Vagina (tissue), 2 donors: ENCODE measurements around the gene TMEM86A. TPM values are rescaled to one million over a fixed set of nuclear protein-coding genes. Genes with fewer than 3 reads are reported as not detected.

ENCODE experiments used
- DNase-seq, 2 donors: peaks; one replicate each; pipeline ENCODE4 v3.0.0-alpha.2; 2017; ENCODE audit errors: extremely low spot score in 2 of 2
- H3K27ac ChIP-seq: fragments of 200-600 bp; sonication (generic); one replicate; pipeline ENCODE4 v1.5.1; 2019
- H3K27me3 ChIP-seq: fragments of 200-600 bp; sonication (generic); one replicate; pipeline ENCODE4 v1.5.1; 2019
- H3K36me3 ChIP-seq, 2 donors: fragments of 200-600 bp; sonication (generic); one replicate each; pipeline ENCODE4 v1.5.1; 2017 to 2019
- H3K4me1 ChIP-seq: fragments of 200-600 bp; sonication (generic); one replicate; pipeline ENCODE4 v1.5.1; 2019
- H3K4me3 ChIP-seq, 2 donors: fragments of 200-600 bp; sonication (generic); 1 replicate in 1 of 2; 2 replicates in 1 of 2; pipeline ENCODE4 v1.5.1; 2016 to 2019
- H3K9me3 ChIP-seq: fragments of 200-600 bp; sonication (generic); one replicate; pipeline ENCODE4 v1.5.1; 2019
- POLR2A ChIP-seq, 2 donors: fragments of 450-650 bp; IDR thresholded peaks; one replicate each; pipeline ENCODE4 v1.6.1; 2017; ENCODE audit warnings: antibody characterized with exemption in 2 of 2, mild to moderate bottlenecking in 2 of 2, moderate library complexity in 2 of 2
- POLR2AphosphoS5 ChIP-seq, 2 donors: sonication (generic); formaldehyde crosslinking; IDR thresholded peaks; one replicate each; pipeline ENCODE4 v1.9.0; 2017; ENCODE audit warnings: antibody characterized with exemption in 2 of 2, mild to moderate bottlenecking in 2 of 2, low read depth in 1 of 2; ENCODE audit not compliant: insufficient read depth in 1 of 2
- intact Hi-C: fragments of 100-400 bp; cut with DNase I; formaldehyde crosslinking; loops from one replicate; pipeline ENCODE4 v1.15.1; 2023
- total RNA-seq: library from RNA; depleted of rRNA; stranded (reverse); fragments of >200 nt; gene quantifications from one replicate; pipeline ENCODE4 v1.2.3, GENCODE V29; 2016
- TF ChIP-seq, protein P1 (sequence below), 3 experiments: fragments of 450-650 bp in 2 of 3; fragments of 200-600 bp in 1 of 3; sonication (generic) in 1 of 3; IDR thresholded peaks; one replicate each; pipeline ENCODE4 v1.5.1; 2017 to 2019; ENCODE audit warnings: antibody characterized with exemption in 3 of 3, mild to moderate bottlenecking in 2 of 3, moderate library complexity in 2 of 3

Gene TMEM86A
- total RNA-seq, 1 donor from 2014 or later, result 26.8 TPM

DNA sequence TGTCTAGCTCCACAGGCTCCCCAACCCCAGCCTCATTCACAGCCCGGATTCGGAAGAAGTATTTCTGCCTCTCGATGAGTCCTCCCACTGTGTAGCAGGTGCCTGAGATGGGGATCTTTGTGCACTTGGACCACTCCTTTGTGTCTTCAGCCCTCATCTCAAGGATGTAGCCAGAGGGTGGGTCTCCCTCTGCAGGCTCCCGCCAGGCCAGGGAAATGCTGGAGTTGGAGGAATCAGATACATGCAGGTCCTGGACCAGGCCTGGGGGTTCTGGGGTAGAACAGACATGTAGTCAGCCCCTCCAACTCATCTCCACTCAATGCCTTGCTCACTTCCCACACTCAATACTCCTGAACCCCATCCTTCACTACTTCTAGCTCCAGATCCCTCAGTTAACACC, 10.8 kb downstream of the TMEM86A start:
- H3K27ac ChIP-seq, result no peak overlapping the region
- intact Hi-C loops, result no loop called here
- DNase-seq, result no peak
- H3K4me3 ChIP-seq, result no peak overlapping the region
- no peaks in the 10 kb centered on the region for H3K36me3 ChIP-seq
- peaks cover 28% of the 10 kb centered on the region for H3K4me1 ChIP-seq
- H3K27me3 ChIP-seq, result no peaks in the 10 kb centered on the region
- no peaks in the 10 kb centered on the region for H3K9me3 ChIP-seq
- TF ChIP-seq, protein P1, sequence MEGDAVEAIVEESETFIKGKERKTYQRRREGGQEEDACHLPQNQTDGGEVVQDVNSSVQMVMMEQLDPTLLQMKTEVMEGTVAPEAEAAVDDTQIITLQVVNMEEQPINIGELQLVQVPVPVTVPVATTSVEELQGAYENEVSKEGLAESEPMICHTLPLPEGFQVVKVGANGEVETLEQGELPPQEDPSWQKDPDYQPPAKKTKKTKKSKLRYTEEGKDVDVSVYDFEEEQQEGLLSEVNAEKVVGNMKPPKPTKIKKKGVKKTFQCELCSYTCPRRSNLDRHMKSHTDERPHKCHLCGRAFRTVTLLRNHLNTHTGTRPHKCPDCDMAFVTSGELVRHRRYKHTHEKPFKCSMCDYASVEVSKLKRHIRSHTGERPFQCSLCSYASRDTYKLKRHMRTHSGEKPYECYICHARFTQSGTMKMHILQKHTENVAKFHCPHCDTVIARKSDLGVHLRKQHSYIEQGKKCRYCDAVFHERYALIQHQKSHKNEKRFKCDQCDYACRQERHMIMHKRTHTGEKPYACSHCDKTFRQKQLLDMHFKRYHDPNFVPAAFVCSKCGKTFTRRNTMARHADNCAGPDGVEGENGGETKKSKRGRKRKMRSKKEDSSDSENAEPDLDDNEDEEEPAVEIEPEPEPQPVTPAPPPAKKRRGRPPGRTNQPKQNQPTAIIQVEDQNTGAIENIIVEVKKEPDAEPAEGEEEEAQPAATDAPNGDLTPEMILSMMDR (IDR thresholded peaks at IDR 0.05), result no peak
- no peak for TF ChIP-seq POLR2AphosphoS5 (IDR thresholded peaks at IDR 0.05; ENCODE audit: insufficient read depth in 1 of 2, low read depth in 1 of 2)
- no peak for TF ChIP-seq POLR2A (IDR thresholded peaks at IDR 0.05)

DNA sequence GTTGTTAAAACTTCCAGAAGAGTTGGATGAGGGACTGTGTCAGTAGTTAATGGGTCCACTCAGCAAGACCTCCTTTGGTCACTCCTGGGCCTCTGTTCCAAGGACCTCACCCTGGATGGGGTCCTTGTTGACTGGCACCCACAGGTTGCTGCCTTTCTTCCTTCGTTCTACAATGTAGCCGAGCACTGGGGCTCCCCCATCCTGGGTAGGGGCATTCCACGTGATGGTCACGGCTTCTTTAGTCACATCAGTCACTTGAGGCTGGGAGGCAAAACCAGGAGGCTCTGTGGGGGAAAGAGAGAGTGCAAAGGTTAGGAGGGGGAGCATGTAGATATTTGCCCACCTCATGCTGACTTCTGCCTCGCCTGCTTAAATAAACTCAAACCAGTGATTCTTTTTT, 12.0 kb downstream of the TMEM86A start:
- Histone ChIP-seq H3K4me3 (no peak overlapping the region), H3K9me3 (no peaks in the 10 kb centered on the region), H3K4me1 (peaks cover 20% of the 10 kb centered on the region), H3K27me3 (no peaks in the 10 kb centered on the region), H3K36me3 (no peaks in the 10 kb centered on the region), H3K27ac (no peak overlapping the region)
- no peak for DNase-seq
- intact Hi-C loops, result no loop called here
- TF ChIP-seq POLR2A (IDR thresholded peaks at IDR 0.05), result no peak
- TF ChIP-seq POLR2AphosphoS5 (IDR thresholded peaks at IDR 0.05; ENCODE audit: insufficient read depth in 1 of 2, low read depth in 1 of 2), result no peak
- TF ChIP-seq, protein P1 (IDR thresholded peaks at IDR 0.05), result no peak

DNA sequence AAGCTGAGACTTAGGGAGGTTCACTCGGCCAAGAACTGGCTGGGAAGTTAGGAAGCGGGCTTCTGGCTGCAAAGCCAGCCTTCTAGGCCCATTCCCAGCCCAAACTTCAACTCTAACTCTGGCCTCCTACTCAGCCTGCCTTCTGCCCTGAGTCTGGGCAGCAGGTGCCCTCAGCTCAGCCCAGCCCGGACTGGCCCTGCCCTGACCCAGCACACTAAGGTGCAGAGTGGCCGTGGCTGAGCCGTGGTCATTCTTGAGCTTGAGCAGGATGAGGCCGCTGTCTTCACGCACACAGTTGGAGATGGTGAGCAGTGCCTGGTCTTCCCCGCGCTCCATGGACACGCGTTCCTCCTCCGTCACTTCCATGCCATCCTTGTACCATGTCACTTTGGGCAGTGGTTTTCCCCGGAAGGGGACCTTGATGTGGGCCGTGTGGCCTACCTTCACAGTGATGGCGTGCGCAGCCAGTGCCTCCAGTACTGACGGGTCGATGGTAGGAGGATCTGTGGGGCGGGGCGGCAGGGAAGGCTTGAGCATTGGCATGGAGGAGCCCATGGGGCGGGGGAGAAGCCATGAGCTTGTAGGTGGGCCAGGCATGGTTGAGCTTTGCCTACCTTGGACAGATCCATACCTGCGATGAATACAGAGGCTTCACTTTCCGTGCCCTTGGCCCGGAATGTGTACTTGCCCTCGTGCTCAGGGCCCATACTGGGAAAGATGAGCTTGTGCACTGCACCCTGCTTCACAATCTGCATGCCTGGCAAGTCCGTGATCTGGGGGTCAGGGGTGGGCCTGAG, 15.3 kb downstream of the TMEM86A start:
- no peak overlapping the region for H3K4me3 ChIP-seq
- no peaks in the 10 kb centered on the region for H3K27me3 ChIP-seq
- intact Hi-C loops, result no loop called here
- no peaks in the 10 kb centered on the region for H3K4me1 ChIP-seq
- no peak overlapping the region for H3K27ac ChIP-seq
- no peaks in the 10 kb centered on the region for H3K36me3 ChIP-seq
- TF ChIP-seq POLR2AphosphoS5 (IDR thresholded peaks at IDR 0.05; ENCODE audit: insufficient read depth in 1 of 2, low read depth in 1 of 2) (no peak), POLR2A (IDR thresholded peaks at IDR 0.05) (no peak)
- TF ChIP-seq, protein P1 (IDR thresholded peaks at IDR 0.05), result no peak
- H3K9me3 ChIP-seq, result no peaks in the 10 kb centered on the region
- no peak for DNase-seq

DNA sequence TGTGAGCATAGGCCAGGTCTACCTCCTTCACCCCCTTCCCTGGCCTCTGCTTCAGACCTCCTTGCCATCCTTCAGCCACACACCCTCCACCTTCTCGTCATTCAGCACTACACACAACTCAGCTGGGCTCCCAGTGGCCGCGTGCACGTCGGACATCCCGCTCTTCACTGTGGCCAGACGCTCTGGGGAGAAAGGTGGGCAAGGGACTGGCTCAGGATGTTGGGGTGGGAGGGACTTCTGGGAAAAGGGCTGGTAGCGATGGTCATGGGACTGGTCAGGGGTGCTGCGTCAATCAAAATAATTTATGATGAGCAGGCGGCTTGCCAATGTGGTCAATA, 15.8 kb downstream of the TMEM86A start:
- Histone ChIP-seq H3K27ac (no peak overlapping the region), H3K9me3 (no peaks in the 10 kb centered on the region), H3K27me3 (no peaks in the 10 kb centered on the region), H3K36me3 (no peaks in the 10 kb centered on the region), H3K4me1 (no peaks in the 10 kb centered on the region), H3K4me3 (no peak overlapping the region)
- TF ChIP-seq, protein P1 (IDR thresholded peaks at IDR 0.05), result no peak
- TF ChIP-seq POLR2AphosphoS5 (IDR thresholded peaks at IDR 0.05; ENCODE audit: insufficient read depth in 1 of 2, low read depth in 1 of 2), result no peak
- no peak for TF ChIP-seq POLR2A (IDR thresholded peaks at IDR 0.05)
- DNase-seq, result no peak
- intact Hi-C loops, result no loop called here

DNA sequence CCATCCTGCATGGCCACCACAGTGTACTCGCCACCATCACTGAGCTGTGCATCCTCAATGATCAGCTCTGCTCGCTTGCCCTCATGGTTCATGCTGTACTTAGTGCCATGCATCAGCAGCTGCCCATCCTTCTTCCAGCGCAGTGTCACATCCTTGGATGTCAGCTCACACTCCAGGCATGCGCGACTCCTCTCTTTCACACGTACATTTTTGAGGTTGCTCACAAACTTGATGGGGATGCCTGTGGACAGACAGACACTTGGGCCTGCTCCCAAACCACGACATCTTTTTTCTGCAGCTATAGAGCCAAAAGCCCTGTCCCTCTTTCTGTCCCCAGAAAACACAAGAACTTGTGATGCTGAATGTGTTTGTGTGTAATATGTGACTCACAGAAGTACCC, 16.9 kb downstream of the TMEM86A start:
- Histone ChIP-seq H3K36me3 (no peaks in the 10 kb centered on the region), H3K9me3 (no peaks in the 10 kb centered on the region), H3K27me3 (no peaks in the 10 kb centered on the region), H3K27ac (no peak overlapping the region), H3K4me1 (peaks cover 4% of the 10 kb centered on the region), H3K4me3 (no peak overlapping the region)
- intact Hi-C loops, result no loop called here
- no peak for DNase-seq
- no peak for TF ChIP-seq POLR2A (IDR thresholded peaks at IDR 0.05)
- no peak for TF ChIP-seq POLR2AphosphoS5 (IDR thresholded peaks at IDR 0.05; ENCODE audit: insufficient read depth in 1 of 2, low read depth in 1 of 2)
- TF ChIP-seq, protein P1 (IDR thresholded peaks at IDR 0.05), result no peak
